Loucy (cell line): ENCODE measurements around the gene SLC4A4.

Experiments
- H2AFZ ChIP-seq: fragments of 200-600 bp; sonication (generic); 2 replicates; pipeline ENCODE4 v1.6.0; 2016; ENCODE audit warnings: antibody characterized with exemption, mild to moderate bottlenecking, low read length, moderate library complexity
- H3F3A ChIP-seq: fragments of 200-600 bp; 2 replicates; pipeline ENCODE4 v1.6.0; 2016; ENCODE audit warnings: antibody characterized with exemption, low read depth, mild to moderate bottlenecking
- H3K27me3 ChIP-seq: fragments of 200-600 bp; sonication (generic); 2 replicates; pipeline ENCODE4 v1.6.1; 2014; ENCODE audit warnings: low read length, mild to moderate bottlenecking; ENCODE audit not compliant: insufficient read depth, poor library complexity, severe bottlenecking
- H3K36me3 ChIP-seq: fragments of 200-600 bp; sonication (generic); 2 replicates; pipeline ENCODE4 v1.6.1; 2016; ENCODE audit warnings: low read length; ENCODE audit not compliant: insufficient read depth
- H3K4me1 ChIP-seq: fragments of 200-600 bp; sonication (generic); 2 replicates; pipeline ENCODE4 v1.5.1; 2014; ENCODE audit warnings: low read length, mild to moderate bottlenecking; ENCODE audit not compliant: insufficient read depth, poor library complexity, severe bottlenecking
- H3K4me2 ChIP-seq: fragments of 200-600 bp; sonication (generic); 2 replicates; pipeline ENCODE4 v1.6.0; 2014; ENCODE audit warnings: antibody characterized with exemption, low read length, low read depth, mild to moderate bottlenecking; ENCODE audit not compliant: poor library complexity, severe bottlenecking
- H3K4me3 ChIP-seq: fragments of 200-600 bp; sonication (generic); 2 replicates; pipeline ENCODE4 v1.5.1; 2014; ENCODE audit warnings: low read length, mild to moderate bottlenecking, mixed read lengths; ENCODE audit not compliant: poor library complexity, severe bottlenecking
- H3K79me2 ChIP-seq: fragments of 200-600 bp; sonication (generic); 2 replicates; pipeline ENCODE4 v1.6.1; 2014; ENCODE audit warnings: low read length; ENCODE audit not compliant: insufficient read depth
- H3K9ac ChIP-seq: fragments of 200-600 bp; sonication (generic); 2 replicates; pipeline ENCODE4 v1.6.0; 2014; ENCODE audit warnings: mild to moderate bottlenecking, low read depth, low read length, moderate library complexity; ENCODE audit not compliant: poor library complexity, severe bottlenecking
- H3K9me2 ChIP-seq: fragments of 200-600 bp; sonication (generic); replicated peaks from 2 replicates; pipeline ENCODE4 v1.6.1; 2016; ENCODE audit warnings: low read depth, low read length, mixed read lengths
- H3K9me3 ChIP-seq: fragments of 200-600 bp; sonication (generic); 2 replicates; pipeline ENCODE4 v1.6.1; 2014; ENCODE audit warnings: mild to moderate bottlenecking, antibody characterized with exemption, low read length, low read depth; ENCODE audit not compliant: insufficient read depth
- H4K20me1 ChIP-seq: fragments of 200-600 bp; sonication (generic); 2 replicates; pipeline ENCODE4 v1.6.0; 2014; ENCODE audit warnings: antibody characterized with exemption, low read length, mild to moderate bottlenecking; ENCODE audit not compliant: insufficient read depth, poor library complexity, severe bottlenecking
- EZH2phosphoT487 ChIP-seq: fragments of 200-600 bp; IDR thresholded peaks from 2 replicates; pipeline ENCODE4 v1.6.1; 2018; ENCODE audit warnings: antibody characterized with exemption, mild to moderate bottlenecking, moderate library complexity, borderline replicate concordance
- TF ChIP-seq, protein P1 (sequence below): fragments of 200-600 bp; sonication (generic); conservative IDR thresholded peaks from 2 replicates; pipeline ENCODE4 v1.5.1; 2014; ENCODE audit warnings: mild to moderate bottlenecking, antibody characterized with exemption, low read length

The SLC4A4 gene

DNA sequence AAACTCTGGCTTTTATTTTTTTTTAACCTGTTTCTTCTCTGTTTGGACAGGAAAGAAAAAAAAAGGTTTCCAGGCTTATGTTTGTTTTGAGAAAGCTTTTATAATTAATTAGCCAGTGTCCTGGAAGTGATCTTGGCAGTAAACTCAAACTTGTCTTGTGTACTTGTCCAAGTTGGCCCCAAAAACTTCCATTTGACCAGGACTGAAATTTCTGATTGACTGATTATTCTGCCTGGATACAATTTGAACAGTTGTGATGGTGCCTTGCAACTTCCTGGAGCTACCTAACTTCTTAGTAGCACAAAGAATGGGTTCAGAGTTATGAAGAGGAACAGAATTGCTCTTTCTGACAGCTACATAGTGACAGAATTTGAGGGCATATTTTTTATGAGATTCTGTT is 62.0 kb downstream of the SLC4A4 start:
- Histone ChIP-seq H3K9me2 (no peaks in the 10 kb centered on the region), H3K9ac (no peak overlapping the region), H3K4me2 (no peak overlapping the region), H3K4me3 (no peak overlapping the region), H3K9me3 (no peaks in the 10 kb centered on the region), H3K79me2 (no peaks in the 10 kb centered on the region), H2AFZ (no peak overlapping the region), H3K4me1 (peaks cover 43% of the 10 kb centered on the region), H3F3A (no peaks in the 10 kb centered on the region), H3K27me3 (no peaks in the 10 kb centered on the region), H4K20me1 (no peaks in the 10 kb centered on the region), H3K36me3 (no peaks in the 10 kb centered on the region)
- no peak for TF ChIP-seq EZH2phosphoT487
- TF ChIP-seq, protein P1, sequence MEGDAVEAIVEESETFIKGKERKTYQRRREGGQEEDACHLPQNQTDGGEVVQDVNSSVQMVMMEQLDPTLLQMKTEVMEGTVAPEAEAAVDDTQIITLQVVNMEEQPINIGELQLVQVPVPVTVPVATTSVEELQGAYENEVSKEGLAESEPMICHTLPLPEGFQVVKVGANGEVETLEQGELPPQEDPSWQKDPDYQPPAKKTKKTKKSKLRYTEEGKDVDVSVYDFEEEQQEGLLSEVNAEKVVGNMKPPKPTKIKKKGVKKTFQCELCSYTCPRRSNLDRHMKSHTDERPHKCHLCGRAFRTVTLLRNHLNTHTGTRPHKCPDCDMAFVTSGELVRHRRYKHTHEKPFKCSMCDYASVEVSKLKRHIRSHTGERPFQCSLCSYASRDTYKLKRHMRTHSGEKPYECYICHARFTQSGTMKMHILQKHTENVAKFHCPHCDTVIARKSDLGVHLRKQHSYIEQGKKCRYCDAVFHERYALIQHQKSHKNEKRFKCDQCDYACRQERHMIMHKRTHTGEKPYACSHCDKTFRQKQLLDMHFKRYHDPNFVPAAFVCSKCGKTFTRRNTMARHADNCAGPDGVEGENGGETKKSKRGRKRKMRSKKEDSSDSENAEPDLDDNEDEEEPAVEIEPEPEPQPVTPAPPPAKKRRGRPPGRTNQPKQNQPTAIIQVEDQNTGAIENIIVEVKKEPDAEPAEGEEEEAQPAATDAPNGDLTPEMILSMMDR: no peak

DNA sequence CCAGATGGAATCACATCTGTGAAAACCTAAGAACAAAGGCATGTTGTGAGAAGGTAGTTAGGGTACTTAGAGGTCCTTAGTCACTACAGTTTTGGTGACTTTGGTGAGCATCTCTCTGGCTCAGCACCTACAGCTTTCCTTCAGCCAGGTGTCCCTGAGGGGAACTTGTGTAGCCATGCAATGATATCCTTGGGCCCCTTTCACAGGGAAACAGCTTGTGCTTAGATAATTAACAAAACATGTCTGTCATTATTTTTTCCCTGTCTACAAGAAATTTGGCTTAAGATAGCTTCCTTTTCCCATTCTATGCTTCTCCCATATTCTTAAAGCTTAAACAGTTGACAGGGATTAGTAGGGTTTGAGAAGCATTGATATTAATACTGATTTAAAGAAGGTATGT is 63.8 kb downstream of the SLC4A4 start:
- H3K4me2 ChIP-seq: no peak overlapping the region
- no peaks in the 10 kb centered on the region for H3K9me2 ChIP-seq
- no peak overlapping the region for H3K9ac ChIP-seq
- H3K4me1 ChIP-seq: peaks cover 44% of the 10 kb centered on the region
- H3K4me3 ChIP-seq: no peak overlapping the region
- H4K20me1 ChIP-seq: no peaks in the 10 kb centered on the region
- H3K27me3 ChIP-seq: no peaks in the 10 kb centered on the region
- H3K9me3 ChIP-seq: no peaks in the 10 kb centered on the region
- H3F3A ChIP-seq: no peaks in the 10 kb centered on the region
- H3K36me3 ChIP-seq: no peaks in the 10 kb centered on the region
- TF ChIP-seq EZH2phosphoT487: no peak
- TF ChIP-seq, protein P1: no peak
- no peak overlapping the region for H2AFZ ChIP-seq
- no peaks in the 10 kb centered on the region for H3K79me2 ChIP-seq

DNA sequence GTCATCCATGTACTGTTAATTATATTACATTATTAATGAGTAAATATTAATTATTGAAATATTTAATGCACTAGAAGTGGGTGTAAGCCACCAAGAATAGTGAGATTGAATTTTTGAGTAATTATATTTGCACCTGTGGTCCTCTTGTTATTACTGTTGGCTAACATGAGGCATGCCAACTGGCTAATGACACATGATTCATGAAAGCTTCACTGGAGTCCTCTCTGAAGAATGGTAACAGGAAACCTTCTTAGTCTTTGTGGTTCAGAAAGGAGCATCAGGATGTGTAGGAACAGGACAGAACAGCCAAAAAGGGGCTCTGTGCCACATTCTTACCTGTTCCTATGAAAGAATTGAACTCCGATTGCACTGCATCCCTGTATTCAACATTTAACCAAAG is 65.2 kb downstream of the SLC4A4 start:
- Histone ChIP-seq H3K9me3 (peaks cover 10% of the 10 kb centered on the region), H3K9me2 (no peaks in the 10 kb centered on the region), H2AFZ (no peak overlapping the region), H3K4me1 (peaks cover 44% of the 10 kb centered on the region), H3K9ac (no peak overlapping the region), H3F3A (no peaks in the 10 kb centered on the region), H3K4me2 (peak overlapping the region; percentile 30), H4K20me1 (no peaks in the 10 kb centered on the region), H3K4me3 (no peak overlapping the region), H3K36me3 (peaks cover 10% of the 10 kb centered on the region), H3K27me3 (no peaks in the 10 kb centered on the region), H3K79me2 (no peaks in the 10 kb centered on the region)
- TF ChIP-seq, protein P1: no peak
- TF ChIP-seq EZH2phosphoT487: no peak
